ENCODE results near the gene MAST4.

DNA sequence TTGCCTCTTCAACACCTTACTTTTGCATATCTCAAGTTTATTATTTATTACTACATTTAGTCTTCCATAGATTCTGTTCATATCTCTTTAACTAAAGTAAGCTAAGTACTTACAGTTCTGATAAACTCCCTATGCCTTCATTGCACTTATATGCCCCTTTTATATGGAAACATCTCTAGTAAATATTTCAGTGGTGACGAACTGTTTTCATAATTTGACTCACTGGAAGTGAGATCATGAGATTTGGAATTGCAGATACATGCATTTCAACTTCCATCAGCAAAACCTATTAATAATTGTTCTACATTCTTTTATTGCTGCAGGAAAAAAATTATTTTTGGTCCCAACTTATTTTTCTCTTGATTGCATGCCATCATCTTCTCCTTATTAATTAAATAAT lies 336.9 kb downstream of the MAST4 start:
- TF ChIP-seq, protein P1, sequence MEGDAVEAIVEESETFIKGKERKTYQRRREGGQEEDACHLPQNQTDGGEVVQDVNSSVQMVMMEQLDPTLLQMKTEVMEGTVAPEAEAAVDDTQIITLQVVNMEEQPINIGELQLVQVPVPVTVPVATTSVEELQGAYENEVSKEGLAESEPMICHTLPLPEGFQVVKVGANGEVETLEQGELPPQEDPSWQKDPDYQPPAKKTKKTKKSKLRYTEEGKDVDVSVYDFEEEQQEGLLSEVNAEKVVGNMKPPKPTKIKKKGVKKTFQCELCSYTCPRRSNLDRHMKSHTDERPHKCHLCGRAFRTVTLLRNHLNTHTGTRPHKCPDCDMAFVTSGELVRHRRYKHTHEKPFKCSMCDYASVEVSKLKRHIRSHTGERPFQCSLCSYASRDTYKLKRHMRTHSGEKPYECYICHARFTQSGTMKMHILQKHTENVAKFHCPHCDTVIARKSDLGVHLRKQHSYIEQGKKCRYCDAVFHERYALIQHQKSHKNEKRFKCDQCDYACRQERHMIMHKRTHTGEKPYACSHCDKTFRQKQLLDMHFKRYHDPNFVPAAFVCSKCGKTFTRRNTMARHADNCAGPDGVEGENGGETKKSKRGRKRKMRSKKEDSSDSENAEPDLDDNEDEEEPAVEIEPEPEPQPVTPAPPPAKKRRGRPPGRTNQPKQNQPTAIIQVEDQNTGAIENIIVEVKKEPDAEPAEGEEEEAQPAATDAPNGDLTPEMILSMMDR (IDR thresholded peaks at IDR 0.05) = no peak
- TF ChIP-seq EZH2 (IDR thresholded peaks at IDR 0.05) = no peak

All from neural progenitor cell (in vitro differentiated cells).